Right renal pelvis (tissue), 4 donors: ENCODE results near the gene PPP1R13L. TPM values are rescaled to one million over a fixed set of nuclear protein-coding genes. Genes with fewer than 3 reads are reported as not detected.

Experiments
- DNase-seq, 4 donors: peaks; one replicate each; pipeline ENCODE4 v3.0.0-alpha.2; 2013; ENCODE audit warnings: low read depth in 4 of 4, low spot score in 3 of 4, missing footprints in 1 of 4
- polyA plus RNA-seq, 4 donors: library from polyadenylated mRNA; unstranded; fragments of 120-200 nt; gene quantifications; one replicate each; pipeline ENCODE4 v1.2.1, GENCODE V29; 2013; ENCODE audit not compliant: insufficient read length in 4 of 4

PPP1R13L gene
- 10 to 100 TPM in 2 of 4 donors, 1 to 10 TPM in 2; 7.3 to 12.0 (median 9.1) TPM for polyA plus RNA-seq

GRCh38 chr19:45404557-45405434, at the start of gene PPP1R13L:
Gene PPP1R13L, minus strand, starts transcription at chr19:45405069. Its CDS starts 6,751 bp downstream, at chr19:45398318.
- no peak for DNase-seq

GRCh38 chr19:45451850-45452387, 47.0 kb upstream of the PPP1R13L start:
- no peak for DNase-seq

DNA sequence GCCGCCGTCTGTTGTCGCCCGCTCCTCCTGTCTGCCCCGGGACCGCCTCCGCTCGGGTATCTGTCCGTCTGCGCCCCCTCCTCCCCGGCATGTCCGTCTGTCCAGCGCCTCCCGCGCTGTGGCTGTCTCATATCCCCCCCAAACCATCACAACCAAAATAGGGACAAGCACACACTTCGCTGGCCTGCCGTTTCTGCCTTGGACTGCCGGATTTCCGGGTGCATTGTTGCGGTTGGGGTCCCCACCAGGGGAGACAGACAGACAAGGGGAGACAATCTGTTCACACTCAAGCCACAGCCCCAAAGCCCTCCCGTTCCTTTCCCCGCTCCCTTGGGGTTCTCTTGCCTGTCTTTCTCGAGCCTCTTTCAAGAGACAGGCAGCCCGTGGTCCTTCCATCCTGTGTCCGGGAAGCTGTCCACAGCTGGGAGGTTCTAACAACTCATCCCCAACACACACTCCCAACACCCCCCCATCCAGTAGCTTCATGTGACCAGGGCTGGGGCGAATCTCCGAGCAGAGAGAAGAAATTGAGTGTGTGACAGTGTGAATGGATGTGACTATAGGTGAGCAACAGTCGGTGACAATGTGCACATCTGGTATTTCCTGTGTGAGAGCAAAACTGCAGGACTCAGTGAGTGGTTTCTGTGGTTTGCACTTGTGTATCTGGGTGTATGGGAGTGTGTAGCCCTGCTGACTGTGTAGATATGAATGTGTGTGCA, 46.4 kb upstream of the PPP1R13L start:
- DNase-seq: no peak

- no peak for DNase-seq
Measured at GRCh38 chr19:45450012-45450333, 45.1 kb upstream of the PPP1R13L start.

DNA sequence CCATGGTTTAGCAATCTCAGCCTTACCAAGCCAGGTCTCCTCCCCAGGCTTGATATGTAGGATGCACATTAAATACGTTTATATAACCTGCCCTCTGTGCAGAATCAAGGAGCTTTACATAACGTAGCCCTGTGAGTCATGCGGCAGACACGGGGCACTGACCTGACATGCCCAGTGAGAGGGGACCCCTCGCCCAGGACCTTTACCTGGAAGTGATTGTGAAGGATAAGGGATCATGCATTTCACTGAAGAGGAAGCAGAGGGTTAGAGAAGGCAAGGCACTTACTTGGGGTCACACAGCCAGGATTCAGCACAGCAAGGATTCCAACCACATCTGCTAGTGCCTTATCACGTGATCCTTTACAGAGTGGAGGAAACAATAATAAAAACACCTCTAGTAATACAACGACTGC, 44.0 kb upstream of the PPP1R13L start:
- no peak for DNase-seq

DNA sequence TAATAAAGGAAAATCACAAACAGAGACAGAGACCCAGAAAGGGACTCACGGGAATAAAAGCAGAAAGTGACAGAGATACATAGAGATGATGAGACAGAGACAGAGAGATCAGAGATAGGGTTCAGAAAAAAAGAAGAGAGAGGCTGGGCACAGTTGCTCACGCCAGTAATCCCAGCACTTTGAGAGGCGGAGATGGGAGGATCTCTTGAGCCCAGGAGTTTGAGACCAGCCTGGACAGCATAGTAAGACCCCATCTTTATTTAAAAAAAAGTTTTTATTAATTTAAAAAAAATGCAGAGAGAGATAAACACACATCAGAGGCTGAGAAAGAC, 43.5 kb upstream of the PPP1R13L start:
- DNase-seq: no peak

DNA sequence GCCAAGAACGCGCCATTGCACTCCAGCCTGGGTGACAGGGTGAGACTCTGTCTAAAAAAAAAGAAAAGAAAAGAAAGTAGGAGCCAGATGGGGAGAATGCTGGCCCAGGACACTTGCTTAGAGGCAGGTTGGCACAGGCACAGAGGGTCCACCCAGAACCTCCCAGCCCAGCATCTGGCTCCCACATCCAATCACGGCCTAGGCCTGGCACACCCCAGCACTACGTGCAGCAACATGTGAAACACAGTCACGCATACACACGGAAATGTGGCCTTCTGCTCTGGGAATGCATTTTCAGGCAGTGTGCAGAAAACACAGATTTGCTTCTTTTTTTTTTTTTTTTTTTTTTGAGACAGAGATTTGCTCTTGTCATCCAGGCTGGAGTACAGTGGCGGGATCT, 42.1 kb upstream of the PPP1R13L start:
- DNase-seq: no peak

- DNase-seq: no peak
Measured at GRCh38 chr19:45446295-45446694, 41.4 kb upstream of the PPP1R13L start.

DNA sequence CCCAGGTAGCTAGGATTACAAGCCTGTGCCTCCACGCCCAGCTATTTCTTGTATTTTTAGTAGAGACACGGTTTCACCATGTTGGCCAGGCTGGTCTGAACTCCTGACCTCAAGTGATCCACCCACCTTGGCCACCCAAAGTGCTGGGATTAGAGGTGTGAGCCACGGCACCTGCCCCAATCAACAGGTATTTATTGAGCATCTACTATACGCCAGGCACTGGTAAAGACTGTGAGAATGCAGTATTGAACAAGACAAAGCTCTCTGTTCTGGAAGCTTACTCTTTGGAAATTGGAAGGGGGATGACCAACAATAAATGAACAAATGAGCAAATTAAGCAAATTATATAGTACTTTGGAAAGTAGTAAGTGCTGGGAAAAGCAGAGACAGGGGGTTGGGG, 40.3 kb upstream of the PPP1R13L start:
- no peak for DNase-seq

- peak in 1 of 4 donors; percentile 76 for DNase-seq
Measured at GRCh38 chr19:45444318-45445041, 39.6 kb upstream of the PPP1R13L start.

- DNase-seq: peak in 3 of 4 donors; percentile 78 to 84 (median 80)
Measured at GRCh38 chr19:45443462-45444317, 38.8 kb upstream of the PPP1R13L start.

DNA sequence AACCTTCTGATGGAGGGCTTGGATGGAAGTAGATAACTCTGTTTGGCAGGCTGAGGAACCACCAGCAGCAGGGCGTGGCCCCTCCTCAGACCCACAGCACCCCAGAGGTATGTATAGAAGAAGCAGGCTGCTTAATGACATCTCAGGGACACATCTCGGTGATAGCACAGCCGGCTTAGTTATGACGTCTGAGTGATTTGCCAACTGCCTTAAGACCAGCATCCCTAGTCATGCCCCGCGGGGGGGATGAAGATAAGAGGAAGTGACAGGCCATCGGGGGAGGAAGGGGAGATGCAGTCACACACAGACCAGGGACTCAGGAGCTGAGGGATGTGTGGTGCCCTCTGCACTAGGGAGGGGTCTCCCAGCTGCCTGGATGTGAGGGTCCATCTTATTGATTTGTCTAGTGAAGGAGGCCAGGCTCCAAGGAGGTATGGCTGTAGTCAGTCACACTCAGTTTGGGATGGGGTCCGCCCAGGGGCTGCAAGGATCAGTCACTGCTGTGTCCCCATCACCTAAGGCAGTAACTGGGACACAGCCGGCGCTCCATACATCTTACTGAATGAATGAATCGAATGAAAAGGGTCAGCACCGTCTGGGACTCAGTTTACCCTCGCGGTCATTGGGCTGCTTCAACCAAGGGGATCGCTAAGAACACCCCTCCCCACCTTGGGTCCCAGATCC, 38.1 kb upstream of the PPP1R13L start:
- no peak for DNase-seq

- DNase-seq: no peak
Measured at GRCh38 chr19:45442408-45442777, 37.5 kb upstream of the PPP1R13L start.

DNA sequence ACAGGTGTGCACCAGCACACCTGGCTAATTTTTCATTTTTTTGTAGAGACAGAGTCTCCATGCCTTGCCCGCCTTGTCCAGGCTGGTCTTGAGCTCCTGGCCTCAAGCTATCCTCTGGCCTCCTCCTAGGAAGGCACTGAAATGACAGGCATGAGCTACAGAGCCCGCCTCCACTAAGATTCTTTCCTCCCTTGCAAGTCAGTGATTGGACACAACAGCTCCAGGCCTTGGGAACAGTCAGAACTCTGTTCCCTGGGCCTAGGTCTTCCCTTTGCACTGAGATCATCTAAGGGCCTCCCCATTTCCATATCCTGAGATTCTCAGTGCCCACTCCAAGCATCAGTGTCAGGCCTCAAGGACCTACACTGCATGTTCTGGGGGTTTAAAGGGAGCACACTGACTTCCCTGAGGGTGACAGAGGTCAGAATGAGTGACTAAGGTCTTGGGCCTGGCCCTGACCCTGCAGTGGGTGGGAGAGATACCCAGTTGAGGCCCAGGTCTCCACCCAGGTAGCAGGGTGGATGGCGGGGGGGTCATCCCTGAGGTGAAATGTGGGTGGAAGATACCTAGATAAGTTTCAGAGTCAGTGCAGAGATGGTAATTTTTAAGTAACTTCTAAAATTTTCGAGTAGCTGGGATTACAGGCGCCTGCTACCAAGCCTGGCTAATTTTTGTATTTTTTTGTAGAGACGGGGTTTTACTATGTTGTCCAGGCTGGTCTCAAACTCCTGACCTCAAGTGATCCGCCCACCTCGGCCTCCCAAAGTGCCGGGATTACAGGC, 36.2 kb upstream of the PPP1R13L start:
- DNase-seq: no peak

DNA sequence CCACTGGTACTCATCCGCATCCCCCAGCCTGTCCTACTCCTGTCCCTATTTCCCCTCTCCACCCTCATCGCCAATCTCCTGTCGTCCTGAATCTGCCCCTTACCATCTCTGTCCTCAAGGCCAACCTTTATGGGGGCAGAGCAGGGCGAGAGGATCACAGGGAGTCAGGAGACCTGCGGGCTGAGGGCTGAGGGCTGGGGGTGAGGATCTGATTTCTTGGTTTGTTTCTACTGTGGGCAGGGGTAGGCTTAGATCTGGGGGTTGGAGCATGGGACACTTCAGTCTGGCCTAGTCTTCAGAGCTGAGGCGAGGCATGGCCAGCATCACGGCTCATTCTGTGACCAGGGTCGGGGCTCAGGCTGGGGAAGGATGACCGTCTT, 35.4 kb upstream of the PPP1R13L start:
- DNase-seq: no peak

DNA sequence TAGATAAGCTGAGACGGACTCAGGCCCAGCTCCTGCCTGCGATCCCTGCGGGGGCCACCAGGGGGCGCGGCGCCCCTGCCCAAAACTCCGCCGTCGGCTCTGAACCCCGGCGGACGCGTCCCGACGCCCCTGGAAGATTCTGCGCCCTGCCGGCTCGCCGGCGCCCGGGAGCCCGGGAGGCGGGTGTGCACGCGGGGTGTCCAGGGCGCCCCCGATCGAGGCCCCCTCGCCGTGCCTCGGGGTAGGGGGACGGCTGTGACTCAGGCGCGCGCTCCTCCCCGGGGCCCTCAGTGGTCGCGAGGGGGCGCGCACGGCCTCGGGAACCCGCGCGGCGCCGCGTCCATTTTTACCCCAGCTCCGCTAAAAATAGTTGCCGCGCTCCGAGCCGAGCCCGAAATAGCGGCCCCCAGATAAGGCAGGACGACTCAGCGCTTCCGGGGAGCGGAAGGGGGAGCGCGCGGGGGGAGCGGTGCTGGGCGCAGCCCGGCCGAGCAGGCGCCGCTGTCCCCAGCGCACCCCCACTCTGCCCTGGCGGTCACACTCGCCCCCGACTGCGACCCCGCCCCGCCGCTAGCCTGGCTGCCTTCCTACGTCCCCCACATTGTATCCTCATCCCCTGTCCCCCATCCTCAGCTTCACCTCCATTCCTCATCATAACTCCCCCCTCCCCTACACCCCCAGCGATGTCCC, 34.8 kb upstream of the PPP1R13L start:
- DNase-seq: no peak

- DNase-seq: no peak
Measured at GRCh38 chr19:45439190-45439568, 34.3 kb upstream of the PPP1R13L start.

- no peak for DNase-seq
Measured at GRCh38 chr19:45437328-45437727, 32.5 kb upstream of the PPP1R13L start.
